WTC11 (cell line): ENCODE measurements around the gene CPA4. TPM values are rescaled to one million over a fixed set of nuclear protein-coding genes. Genes with fewer than 3 reads are reported as not detected.

Source experiments
- ATAC-seq: fragments of 200-7000 bp; cut with Tn5 transposase; 2 replicates; pipeline ENCODE4 v1.10.0; 2021; ENCODE audit warnings: mild to moderate bottlenecking, moderate library complexity
- CTCF ChIA-PET: fragments of 300-600 bp; sonication (Branson Sonifier 250); formaldehyde crosslinking; loops from one replicate; lab custom pipeline; 2021; ENCODE audit warnings: antibody characterized with exemption; lab: Charles Lee
- POLR2A ChIA-PET: fragments of 350-600 bp; sonication (Branson Sonifier 250); formaldehyde crosslinking; loops from one replicate; lab custom pipeline; 2021; ENCODE audit warnings: antibody characterized with exemption; lab: Charles Lee
- DNase-seq: peaks from one replicate; pipeline ENCODE4 v3.0.0; 2021; ENCODE audit warnings: low spot score
- H3K27ac Mint-ChIP-seq: 2 replicates; pipeline ENCODE4 v1.8.0; 2021; ENCODE audit warnings: mixed read lengths
- H3K27me3 Mint-ChIP-seq: 2 replicates; pipeline ENCODE4 v1.8.0; 2021; ENCODE audit warnings: low read depth, mild to moderate bottlenecking, moderate library complexity, mixed read lengths
- H3K36me3 Mint-ChIP-seq: 2 replicates; pipeline ENCODE4 v1.8.0; 2021; ENCODE audit warnings: mixed read lengths
- H3K4me1 Mint-ChIP-seq: 2 replicates; pipeline ENCODE4 v1.8.0; 2022; ENCODE audit warnings: mixed read lengths
- H3K4me3 Mint-ChIP-seq: 2 replicates; pipeline ENCODE4 v1.8.0; 2021; ENCODE audit warnings: mild to moderate bottlenecking, moderate library complexity, mixed read lengths
- H3K9me3 Mint-ChIP-seq: 2 replicates; pipeline ENCODE4 v1.8.0; 2021; ENCODE audit warnings: mixed read lengths
- ATF3 ChIP-seq: sonication (generic); formaldehyde crosslinking; conservative IDR thresholded peaks from 2 replicates; pipeline ENCODE4 v1.8.1; 2022; ENCODE audit warnings: mild to moderate bottlenecking, missing genetic modification reagents
- ATF6 ChIP-seq: sonication (generic); formaldehyde crosslinking; IDR thresholded peaks from 2 replicates; pipeline ENCODE4 v1.8.1; 2023; ENCODE audit warnings: mild to moderate bottlenecking, missing genetic modification reagents
- CDX4 ChIP-seq: fragments of 250-450 bp; sonication (Bioruptor Pico); IDR thresholded peaks from 2 replicates; pipeline ENCODE4 v1.9.0; 2021; ENCODE audit warnings: moderate library complexity, mild to moderate bottlenecking, inconsistent platforms, borderline replicate concordance
- CREB1 ChIP-seq: sonication (generic); formaldehyde crosslinking; IDR thresholded peaks from 2 replicates; pipeline ENCODE4 v1.8.0; 2023; ENCODE audit warnings: mild to moderate bottlenecking, missing genetic modification reagents
- CREM ChIP-seq: sonication (generic); formaldehyde crosslinking; IDR thresholded peaks from 2 replicates; pipeline ENCODE4 v1.8.1; 2022; ENCODE audit warnings: mild to moderate bottlenecking, missing genetic modification reagents, moderate library complexity
- E2F1 ChIP-seq: sonication (generic); formaldehyde crosslinking; IDR thresholded peaks from 2 replicates; pipeline ENCODE4 v1.8.0; 2022; ENCODE audit warnings: mild to moderate bottlenecking, missing genetic modification reagents
- EMX1 ChIP-seq: fragments of 250-450 bp; sonication (Bioruptor Pico); IDR thresholded peaks from 2 replicates; pipeline ENCODE4 v1.8.0; 2021; ENCODE audit warnings: mild to moderate bottlenecking
- ERG ChIP-seq: fragments of 250-450 bp; sonication (Bioruptor Pico); IDR thresholded peaks from 2 replicates; pipeline ENCODE4 v1.8.0; 2021; ENCODE audit warnings: mild to moderate bottlenecking
- FOXP4 ChIP-seq: sonication (generic); formaldehyde crosslinking; IDR thresholded peaks from 2 replicates; pipeline ENCODE4 v1.8.0; 2022; ENCODE audit warnings: mild to moderate bottlenecking, missing genetic modification reagents
- GABPB1 ChIP-seq: sonication (generic); formaldehyde crosslinking; IDR thresholded peaks from 2 replicates; pipeline ENCODE4 v1.8.1; 2023; ENCODE audit warnings: mild to moderate bottlenecking, missing genetic modification reagents
- GTF2I ChIP-seq: fragments of 250-450 bp; sonication (Bioruptor Pico); conservative IDR thresholded peaks from 2 replicates; pipeline ENCODE4 v1.4.0; 2021; ENCODE audit warnings: mild to moderate bottlenecking
- JAZF1 ChIP-seq: fragments of 250-450 bp; sonication (Bioruptor Pico); IDR thresholded peaks from 2 replicates; pipeline ENCODE4 v1.9.0; 2021; ENCODE audit warnings: moderate library complexity, mild to moderate bottlenecking, inconsistent platforms
- MLX ChIP-seq: sonication (generic); formaldehyde crosslinking; IDR thresholded peaks from 2 replicates; pipeline ENCODE4 v1.8.1; 2023; ENCODE audit warnings: mild to moderate bottlenecking, missing genetic modification reagents, moderate library complexity
- NFE2L1 ChIP-seq: sonication (generic); formaldehyde crosslinking; IDR thresholded peaks from 2 replicates; pipeline ENCODE4 v1.8.1; 2023; ENCODE audit warnings: missing genetic modification reagents
- RELA ChIP-seq: sonication (generic); formaldehyde crosslinking; IDR thresholded peaks from 2 replicates; pipeline ENCODE4 v1.8.1; 2022; ENCODE audit warnings: missing genetic modification reagents, mild to moderate bottlenecking, borderline replicate concordance
- SMAD3 ChIP-seq: sonication (generic); formaldehyde crosslinking; IDR thresholded peaks from 2 replicates; pipeline ENCODE4 v1.8.0; 2022; ENCODE audit warnings: missing genetic modification reagents, mild to moderate bottlenecking, borderline replicate concordance
- USF1 ChIP-seq: sonication (generic); formaldehyde crosslinking; IDR thresholded peaks from 2 replicates; pipeline ENCODE4 v1.8.0; 2022; ENCODE audit warnings: mild to moderate bottlenecking, missing genetic modification reagents
- ZNF232 ChIP-seq: sonication (generic); formaldehyde crosslinking; IDR thresholded peaks from 2 replicates; pipeline ENCODE4 v1.8.0; 2022; ENCODE audit warnings: mild to moderate bottlenecking, missing genetic modification reagents
- ZNF396 ChIP-seq: fragments of 250-450 bp; sonication (Bioruptor Pico); IDR thresholded peaks from 2 replicates; pipeline ENCODE4 v1.8.0; 2021; ENCODE audit warnings: mild to moderate bottlenecking, moderate library complexity, borderline replicate concordance
- ZNF425 ChIP-seq: fragments of 250-450 bp; sonication (Bioruptor Pico); conservative IDR thresholded peaks from 2 replicates; pipeline ENCODE4 v1.9.0; 2021; ENCODE audit warnings: mild to moderate bottlenecking
- total RNA-seq: library from RNA; stranded (reverse); gene quantifications from 3 replicates; pipeline ENCODE4 v1.2.3, GENCODE V29; 2021

The CPA4 gene
- total RNA-seq, 1 experiment from 2014 or later: not detected

GRCh38 chr7:130288829-130289228 lies 4.1 kb upstream of the CPA4 start:
- no peaks in the 10 kb centered on the region for H3K36me3 Mint-ChIP-seq
- DNase-seq (no peak), ATAC-seq (no peak)
- ChIA-PET CTCF (no interaction called here), POLR2A (no interaction called here)
- H3K4me1 Mint-ChIP-seq: 0 out of 2 replicates have a peak, but pooled peaks cover 3% of the 10 kb centered on the region
- H3K9me3 Mint-ChIP-seq: no peaks in the 10 kb centered on the region
- H3K27ac Mint-ChIP-seq: no peak overlapping the region
- no peaks in the 10 kb centered on the region for H3K27me3 Mint-ChIP-seq
- TF ChIP-seq NFE2L1 (CRISPR knock-in tag): no peak
- no peak for TF ChIP-seq MLX (CRISPR knock-in tag)
- TF ChIP-seq ZNF425: no peak
- TF ChIP-seq FOXP4 (CRISPR knock-in tag): no peak
- TF ChIP-seq, all 79 proteins: peak for 0
- H3K4me3 Mint-ChIP-seq: no peak overlapping the region

GRCh38 chr7:130289478-130289877 lies 3.5 kb upstream of the CPA4 start:
- no peaks in the 10 kb centered on the region for H3K36me3 Mint-ChIP-seq
- ATAC-seq (no peak), DNase-seq (no peak)
- POLR2A ChIA-PET: no interaction called here
- no peaks in the 10 kb centered on the region for H3K27me3 Mint-ChIP-seq
- no peak for TF ChIP-seq ATF6 (CRISPR knock-in tag)
- TF ChIP-seq USF1 (CRISPR knock-in tag): no peak
- TF ChIP-seq ATF3: no peak
- no peak for TF ChIP-seq ZNF232 (CRISPR knock-in tag)
- no peak for TF ChIP-seq CREM (CRISPR knock-in tag)
- H3K4me3 Mint-ChIP-seq: no peak overlapping the region
- CTCF ChIA-PET: no interaction called here
- H3K4me1 Mint-ChIP-seq: 0 out of 2 replicates have a peak, but pooled peaks cover 3% of the 10 kb centered on the region
- H3K27ac Mint-ChIP-seq: no peak overlapping the region
- H3K9me3 Mint-ChIP-seq: no peaks in the 10 kb centered on the region

- H3K36me3 Mint-ChIP-seq: no peaks in the 10 kb centered on the region
- no peak overlapping the region for H3K4me3 Mint-ChIP-seq
- H3K27ac Mint-ChIP-seq: no peak overlapping the region
- CTCF ChIA-PET: no interaction called here
- DNase-seq: no peak
- H3K9me3 Mint-ChIP-seq: no peaks in the 10 kb centered on the region
- POLR2A ChIA-PET: no interaction called here
- H3K4me1 Mint-ChIP-seq: 0 out of 2 replicates have a peak, but pooled peaks cover 3% of the 10 kb centered on the region
- no peaks in the 10 kb centered on the region; the same call in 1 of the 2 replicates for H3K27me3 Mint-ChIP-seq
- ATAC-seq: no peak
- TF ChIP-seq SMAD3 (no peak), CREB1 (CRISPR knock-in tag) (no peak), CDX4 (no peak), ERG (CRISPR knock-in tag) (no peak), GABPB1 (CRISPR knock-in tag) (no peak), ZNF396 (CRISPR knock-in tag) (no peak), CREM (CRISPR knock-in tag) (no peak), GTF2I (CRISPR knock-in tag) (no peak), RELA (CRISPR knock-in tag) (no peak), EMX1 (CRISPR knock-in tag) (no peak), USF1 (CRISPR knock-in tag) (no peak), E2F1 (CRISPR knock-in tag) (no peak), JAZF1 (no peak)
These were observed 2.2 kb upstream of the CPA4 start for GRCh38 chr7:130290745-130291144.
